ENCODE results near the gene HCAR2.

DNA sequence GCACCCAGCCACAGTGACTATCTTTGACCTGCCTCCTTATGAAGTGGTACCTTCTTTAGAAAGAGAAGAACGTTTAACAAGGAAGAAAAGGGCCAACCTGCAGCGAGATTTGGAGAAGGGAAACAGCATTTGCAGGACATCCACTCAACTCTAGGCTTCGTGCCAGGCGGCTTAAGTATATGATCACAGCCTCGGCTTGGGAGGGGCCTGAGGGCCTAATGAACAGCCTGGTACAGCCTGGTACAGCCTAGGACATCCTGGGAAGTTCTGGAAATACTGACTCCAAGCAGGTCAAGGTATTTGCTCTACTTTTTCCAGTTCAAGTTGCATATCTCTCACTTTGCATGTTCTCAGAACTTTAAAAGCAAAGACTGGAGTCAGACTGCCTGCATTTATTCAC lies 16.1 kb downstream of the HCAR2 start:
- TF ChIP-seq, protein P1, sequence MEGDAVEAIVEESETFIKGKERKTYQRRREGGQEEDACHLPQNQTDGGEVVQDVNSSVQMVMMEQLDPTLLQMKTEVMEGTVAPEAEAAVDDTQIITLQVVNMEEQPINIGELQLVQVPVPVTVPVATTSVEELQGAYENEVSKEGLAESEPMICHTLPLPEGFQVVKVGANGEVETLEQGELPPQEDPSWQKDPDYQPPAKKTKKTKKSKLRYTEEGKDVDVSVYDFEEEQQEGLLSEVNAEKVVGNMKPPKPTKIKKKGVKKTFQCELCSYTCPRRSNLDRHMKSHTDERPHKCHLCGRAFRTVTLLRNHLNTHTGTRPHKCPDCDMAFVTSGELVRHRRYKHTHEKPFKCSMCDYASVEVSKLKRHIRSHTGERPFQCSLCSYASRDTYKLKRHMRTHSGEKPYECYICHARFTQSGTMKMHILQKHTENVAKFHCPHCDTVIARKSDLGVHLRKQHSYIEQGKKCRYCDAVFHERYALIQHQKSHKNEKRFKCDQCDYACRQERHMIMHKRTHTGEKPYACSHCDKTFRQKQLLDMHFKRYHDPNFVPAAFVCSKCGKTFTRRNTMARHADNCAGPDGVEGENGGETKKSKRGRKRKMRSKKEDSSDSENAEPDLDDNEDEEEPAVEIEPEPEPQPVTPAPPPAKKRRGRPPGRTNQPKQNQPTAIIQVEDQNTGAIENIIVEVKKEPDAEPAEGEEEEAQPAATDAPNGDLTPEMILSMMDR (IDR thresholded peaks at IDR 0.05), result no peak
- TF ChIP-seq POLR2AphosphoS5 (IDR thresholded peaks at IDR 0.05), result no peak
- TF ChIP-seq EP300 (IDR thresholded peaks at IDR 0.05), result no peak

Data from sigmoid colon (tissue), 4 donors.